ENCODE data around the gene SPDYE16.
"Not testable (repeated sequence)": the region's sequence is repeated elsewhere in the genome, so short reads cannot be mapped to it uniquely, and the experiment has no call there.

SPDYE16 gene

GRCh38 chr7:76499201-76499923 lies 43.7 kb downstream of the SPDYE16 start:
- not testable (repeated sequence) for H2BK15ac ChIP-seq (ENCODE audit: low read depth, poor library complexity, severe bottlenecking); H3K79me1 ChIP-seq (replicated peaks; ENCODE audit: low read length, poor library complexity, severe bottlenecking); H3K18ac ChIP-seq (ENCODE audit: low read depth in 1 of 2, low read length in 2 of 2); H2AFZ ChIP-seq (ENCODE audit: low read depth, low read length); H3K27ac ChIP-seq (ENCODE audit: low read length, poor library complexity, severe bottlenecking); H2AK5ac ChIP-seq (ENCODE audit: low read length, severe bottlenecking); DNase-seq; H2BK120ac ChIP-seq (ENCODE audit: low read depth, low read length); H3K23ac ChIP-seq (ENCODE audit: low read length in 2 of 2); H4K91ac ChIP-seq (ENCODE audit: low read length); H3K9me3 ChIP-seq (ENCODE audit: control insufficient read depth, low read length); H4K8ac ChIP-seq (ENCODE audit: low read length); H3K4me3 ChIP-seq (ENCODE audit: insufficient read depth in 1 of 2, low read depth in 1 of 2, low read length in 2 of 2); H3K4me1 ChIP-seq (ENCODE audit: control insufficient read depth, insufficient read depth, low read depth, low read length); H2BK12ac ChIP-seq (ENCODE audit: low read length in 2 of 2); H3K14ac ChIP-seq (ENCODE audit: low read length in 2 of 2); H3K4ac ChIP-seq (ENCODE audit: low read depth in 1 of 2, low read length in 2 of 2); H3K4me2 ChIP-seq (ENCODE audit: low read length, poor library complexity, severe bottlenecking); H2BK5ac ChIP-seq (ENCODE audit: low read depth, low read length, poor library complexity, severe bottlenecking); H3K9ac ChIP-seq (ENCODE audit: low read length); H3K27me3 ChIP-seq (ENCODE audit: control insufficient read depth in 1 of 2, insufficient read depth in 1 of 2, low read length in 2 of 2)
- peaks cover 5 to 21% of the 10 kb centered on the region in 2 experiments for H3K36me3 ChIP-seq (ENCODE audit: control insufficient read depth in 1 of 2, insufficient read depth in 2 of 2, low read depth in 1 of 2, low read length in 2 of 2)
- 77% methylated on average over 9 of the region's 28 CpGs for WGBS

- H2BK12ac ChIP-seq (ENCODE audit: low read length in 2 of 2); H4K91ac ChIP-seq (ENCODE audit: low read length); H3K79me1 ChIP-seq (replicated peaks; ENCODE audit: low read length, poor library complexity, severe bottlenecking); H3K23ac ChIP-seq (ENCODE audit: low read length in 2 of 2); DNase-seq; H3K9me3 ChIP-seq (ENCODE audit: control insufficient read depth, low read length); H2AFZ ChIP-seq (ENCODE audit: low read depth, low read length); H2BK15ac ChIP-seq (ENCODE audit: low read depth, poor library complexity, severe bottlenecking); H3K4me3 ChIP-seq (ENCODE audit: insufficient read depth in 1 of 2, low read depth in 1 of 2, low read length in 2 of 2); H3K27me3 ChIP-seq (ENCODE audit: control insufficient read depth in 1 of 2, insufficient read depth in 1 of 2, low read length in 2 of 2); H3K9ac ChIP-seq (ENCODE audit: low read length); H3K4me1 ChIP-seq (ENCODE audit: control insufficient read depth, insufficient read depth, low read depth, low read length); H3K14ac ChIP-seq (ENCODE audit: low read length in 2 of 2); H3K27ac ChIP-seq (ENCODE audit: low read length, poor library complexity, severe bottlenecking); H2BK120ac ChIP-seq (ENCODE audit: low read depth, low read length); H3K4ac ChIP-seq (ENCODE audit: low read depth in 1 of 2, low read length in 2 of 2); H2AK5ac ChIP-seq (ENCODE audit: low read length, severe bottlenecking); H3K4me2 ChIP-seq (ENCODE audit: low read length, poor library complexity, severe bottlenecking); H3K18ac ChIP-seq (ENCODE audit: low read depth in 1 of 2, low read length in 2 of 2); H4K8ac ChIP-seq (ENCODE audit: low read length); H2BK5ac ChIP-seq (ENCODE audit: low read depth, low read length, poor library complexity, severe bottlenecking): not testable (repeated sequence)
- peaks cover 5 to 21% of the 10 kb centered on the region in 2 experiments for H3K36me3 ChIP-seq (ENCODE audit: control insufficient read depth in 1 of 2, insufficient read depth in 2 of 2, low read depth in 1 of 2, low read length in 2 of 2)
- WGBS: 100% methylated on average over 2 of the region's 10 CpGs
These were observed 44.4 kb downstream of the SPDYE16 start for GRCh38 chr7:76498583-76499200.

GRCh38 chr7:76497918-76498582 lies 45.0 kb downstream of the SPDYE16 start:
- H2BK12ac ChIP-seq (ENCODE audit: low read length in 2 of 2); H4K91ac ChIP-seq (ENCODE audit: low read length); H2BK120ac ChIP-seq (ENCODE audit: low read depth, low read length); H2AK5ac ChIP-seq (ENCODE audit: low read length, severe bottlenecking); H4K8ac ChIP-seq (ENCODE audit: low read length); H3K14ac ChIP-seq (ENCODE audit: low read length in 2 of 2); H3K4me2 ChIP-seq (ENCODE audit: low read length, poor library complexity, severe bottlenecking); H3K4me3 ChIP-seq (ENCODE audit: insufficient read depth in 1 of 2, low read depth in 1 of 2, low read length in 2 of 2); H3K18ac ChIP-seq (ENCODE audit: low read depth in 1 of 2, low read length in 2 of 2); H3K9me3 ChIP-seq (ENCODE audit: control insufficient read depth, low read length); H3K79me1 ChIP-seq (replicated peaks; ENCODE audit: low read length, poor library complexity, severe bottlenecking); H3K4me1 ChIP-seq (ENCODE audit: control insufficient read depth, insufficient read depth, low read depth, low read length); H3K27me3 ChIP-seq (ENCODE audit: control insufficient read depth in 1 of 2, insufficient read depth in 1 of 2, low read length in 2 of 2); H3K4ac ChIP-seq (ENCODE audit: low read depth in 1 of 2, low read length in 2 of 2); H3K27ac ChIP-seq (ENCODE audit: low read length, poor library complexity, severe bottlenecking); H3K9ac ChIP-seq (ENCODE audit: low read length); H2BK5ac ChIP-seq (ENCODE audit: low read depth, low read length, poor library complexity, severe bottlenecking); H3K23ac ChIP-seq (ENCODE audit: low read length in 2 of 2); DNase-seq; H2AFZ ChIP-seq (ENCODE audit: low read depth, low read length); H2BK15ac ChIP-seq (ENCODE audit: low read depth, poor library complexity, severe bottlenecking): not testable (repeated sequence)
- no CpG with 5 or more reads among the region's 27 CpGs for WGBS
- H3K36me3 ChIP-seq (ENCODE audit: control insufficient read depth in 1 of 2, insufficient read depth in 2 of 2, low read depth in 1 of 2, low read length in 2 of 2): peaks cover 5 to 15% of the 10 kb centered on the region in 2 experiments

- H3K14ac ChIP-seq (ENCODE audit: low read length in 2 of 2); H3K27me3 ChIP-seq (ENCODE audit: control insufficient read depth in 1 of 2, insufficient read depth in 1 of 2, low read length in 2 of 2); H4K8ac ChIP-seq (ENCODE audit: low read length); H2AK5ac ChIP-seq (ENCODE audit: low read length, severe bottlenecking); H3K79me1 ChIP-seq (replicated peaks; ENCODE audit: low read length, poor library complexity, severe bottlenecking); DNase-seq; H2BK120ac ChIP-seq (ENCODE audit: low read depth, low read length); H2BK5ac ChIP-seq (ENCODE audit: low read depth, low read length, poor library complexity, severe bottlenecking); H3K9me3 ChIP-seq (ENCODE audit: control insufficient read depth, low read length); H3K4me1 ChIP-seq (ENCODE audit: control insufficient read depth, insufficient read depth, low read depth, low read length); H2AFZ ChIP-seq (ENCODE audit: low read depth, low read length); H3K4me3 ChIP-seq (ENCODE audit: insufficient read depth in 1 of 2, low read depth in 1 of 2, low read length in 2 of 2); H3K4ac ChIP-seq (ENCODE audit: low read depth in 1 of 2, low read length in 2 of 2); H3K18ac ChIP-seq (ENCODE audit: low read depth in 1 of 2, low read length in 2 of 2); H3K36me3 ChIP-seq (ENCODE audit: control insufficient read depth in 1 of 2, insufficient read depth in 2 of 2, low read depth in 1 of 2, low read length in 2 of 2); H3K4me2 ChIP-seq (ENCODE audit: low read length, poor library complexity, severe bottlenecking); H3K27ac ChIP-seq (ENCODE audit: low read length, poor library complexity, severe bottlenecking); H4K91ac ChIP-seq (ENCODE audit: low read length); H2BK15ac ChIP-seq (ENCODE audit: low read depth, poor library complexity, severe bottlenecking); H3K23ac ChIP-seq (ENCODE audit: low read length in 2 of 2); H2BK12ac ChIP-seq (ENCODE audit: low read length in 2 of 2); H3K9ac ChIP-seq (ENCODE audit: low read length): not testable (repeated sequence)
- WGBS: no CpG with 5 or more reads among the region's 16 CpGs
These were observed 47.4 kb downstream of the SPDYE16 start for GRCh38 chr7:76495717-76496116.
